HG03175 (cell line): ENCODE measurements around the gene PPP1R2.
A peak's percentile ranks its signal among the peaks of the same experiment; 100 is the strongest.

Experiments used
- ATAC-seq: cut with Tn5 transposase; IDR thresholded peaks from one replicate; pipeline ENCODE4 v1.9.1; 2021; ENCODE audit warnings: mild to moderate bottlenecking, moderate library complexity; ENCODE audit not compliant: unreplicated experiment

PPP1R2 gene

DNA sequence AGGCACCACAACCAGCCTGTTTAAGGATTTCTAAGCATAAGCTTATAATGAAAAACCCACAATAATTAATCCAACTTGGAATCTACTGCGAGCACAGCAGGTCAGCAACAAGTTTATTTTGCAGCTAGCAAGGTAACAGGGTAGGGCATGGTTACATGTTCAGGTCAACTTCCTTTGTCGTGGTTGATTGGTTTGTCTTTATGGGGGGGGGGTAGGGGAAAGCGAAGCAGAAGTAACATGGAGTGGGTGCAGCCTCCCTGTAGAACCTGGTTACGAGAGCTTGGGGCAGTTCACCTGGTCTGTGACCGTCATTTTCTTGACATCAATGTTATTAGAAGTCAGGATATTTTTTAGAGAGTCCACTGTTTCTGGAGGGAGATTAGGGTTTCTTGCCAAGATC, 25.5 kb upstream of the PPP1R2 start:
- no peak for ATAC-seq

GRCh38 chr3:195566797-195567196, 23.7 kb upstream of the PPP1R2 start:
- no peak for ATAC-seq

DNA sequence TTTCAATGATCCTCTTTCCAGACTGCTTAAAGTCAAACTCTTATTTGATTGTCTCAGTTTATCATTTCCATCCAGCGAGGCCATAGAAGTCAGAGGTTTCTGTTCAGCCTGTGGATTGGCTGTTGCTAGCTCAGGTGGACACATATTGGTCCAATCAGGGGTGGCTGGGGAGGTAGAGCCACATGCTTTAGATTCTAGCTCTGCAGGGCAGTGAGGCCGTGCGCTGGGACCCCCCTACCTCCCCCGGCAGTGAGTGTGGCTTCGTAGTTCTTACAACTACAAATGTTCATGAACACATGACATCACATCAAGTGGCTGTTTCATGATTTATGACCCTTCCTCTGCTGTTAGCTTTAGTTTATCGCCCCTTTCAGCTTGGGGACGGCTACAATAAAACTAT, 22.6 kb upstream of the PPP1R2 start:
- ATAC-seq = no peak

DNA sequence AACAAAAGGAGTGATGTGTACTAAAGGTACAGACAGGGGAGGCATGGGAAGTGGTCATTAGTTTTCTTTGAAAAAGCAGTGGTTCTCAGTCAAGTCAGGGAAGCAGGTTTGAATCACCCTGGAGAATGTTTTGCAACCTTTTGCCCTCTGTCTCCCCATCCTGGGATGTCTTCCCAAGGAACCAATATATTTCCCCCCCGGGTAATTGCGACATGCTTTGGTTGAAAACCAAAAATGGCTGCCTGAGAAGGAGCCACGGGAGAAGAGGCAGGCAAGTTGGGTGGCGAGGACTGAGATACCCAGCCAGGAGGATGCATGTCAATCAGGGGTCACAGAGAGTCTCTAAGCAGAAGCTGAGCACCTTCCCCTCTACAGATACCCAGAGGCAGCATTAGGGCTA, 20.2 kb upstream of the PPP1R2 start:
- ATAC-seq = no peak

DNA sequence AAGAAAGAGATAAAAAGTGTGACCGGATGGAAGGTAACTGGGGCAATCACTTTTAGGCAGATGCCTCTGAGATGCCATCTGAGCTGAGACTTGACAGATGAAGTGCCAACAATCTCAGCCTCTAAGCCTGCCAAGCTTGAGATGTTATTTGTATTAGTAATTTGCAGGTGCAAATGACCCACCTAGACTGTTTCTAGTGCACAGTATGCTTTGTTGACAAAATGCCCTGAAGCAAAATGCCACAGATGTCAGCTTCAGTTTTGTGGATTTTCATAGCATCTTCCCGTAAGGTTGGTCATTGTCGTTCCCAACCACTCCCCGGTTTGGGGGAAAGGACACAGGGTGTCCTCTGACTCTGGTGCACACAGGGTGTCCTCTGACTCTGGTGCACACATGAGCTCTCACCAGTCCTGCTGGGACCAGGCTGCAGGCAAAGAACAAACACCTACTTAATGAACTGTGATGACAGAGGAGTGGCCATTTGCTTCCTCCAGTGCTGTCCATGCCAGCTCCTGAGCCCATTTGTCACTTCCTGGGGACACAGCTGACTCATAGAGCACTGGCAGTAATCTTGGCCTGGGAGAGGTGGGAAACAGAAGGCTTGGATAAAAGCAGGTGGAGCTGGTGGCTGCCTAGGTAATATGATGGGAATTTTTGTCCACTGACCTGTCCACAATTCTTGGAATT, 16.7 kb upstream of the PPP1R2 start:
- ATAC-seq = no peak

GRCh38 chr3:195558602-195559001, 15.5 kb upstream of the PPP1R2 start:
- peak; percentile 42 for ATAC-seq

- ATAC-seq = no peak
These were observed 14.2 kb upstream of the PPP1R2 start for GRCh38 chr3:195557322-195557721.

- ATAC-seq = no peak
These were observed 13.3 kb upstream of the PPP1R2 start for GRCh38 chr3:195556390-195556789.

- no peak for ATAC-seq
These were observed 12.0 kb upstream of the PPP1R2 start for GRCh38 chr3:195555110-195555509.

GRCh38 chr3:195554458-195554857, 11.3 kb upstream of the PPP1R2 start:
- no peak for ATAC-seq

GRCh38 chr3:195553268-195553667, 10.1 kb upstream of the PPP1R2 start:
- no peak for ATAC-seq

- no peak for ATAC-seq
These were observed 8.4 kb upstream of the PPP1R2 start for GRCh38 chr3:195551381-195551978.

DNA sequence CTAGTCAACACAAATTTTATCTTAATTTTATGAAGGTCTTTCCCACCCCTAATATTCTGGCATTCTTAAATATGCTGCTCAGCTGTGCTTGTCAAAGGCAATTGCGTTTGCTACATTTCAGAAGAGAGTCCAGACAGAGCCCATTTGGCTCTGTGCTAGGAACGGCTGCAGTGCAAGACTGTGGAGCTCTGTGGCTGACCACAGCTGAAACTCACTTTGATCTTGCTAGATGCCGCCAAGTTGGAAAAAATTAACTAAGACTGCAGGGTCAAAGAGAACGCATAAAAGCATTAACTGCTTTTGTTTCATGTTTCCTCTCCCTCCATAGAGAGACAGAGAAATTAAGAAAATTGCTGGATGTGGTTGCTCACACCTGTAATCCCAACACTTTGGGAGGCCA, 7.6 kb upstream of the PPP1R2 start:
- peak; percentile 53 for ATAC-seq

- ATAC-seq = peak; percentile 71
These were observed 6.9 kb upstream of the PPP1R2 start for GRCh38 chr3:195549931-195550519.

DNA sequence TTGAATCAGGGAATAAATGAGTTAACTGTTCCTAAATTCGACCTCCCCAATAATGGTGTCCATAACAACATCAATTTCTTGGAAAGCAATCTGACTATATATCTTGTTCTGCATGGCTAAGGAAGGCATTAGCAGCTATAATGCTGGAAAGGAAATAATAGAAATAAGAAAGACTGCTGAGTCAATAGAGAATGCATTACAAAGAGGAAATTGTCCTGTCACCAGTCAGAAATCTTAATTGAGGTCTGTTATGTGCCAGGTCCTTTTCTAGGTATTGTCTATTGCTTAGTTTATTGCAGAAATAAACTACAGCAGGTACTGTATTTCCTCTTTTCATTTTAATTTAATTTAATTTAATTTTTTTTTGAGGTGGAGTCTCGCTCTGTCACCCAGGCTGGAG, 5.9 kb upstream of the PPP1R2 start:
- no peak for ATAC-seq

DNA sequence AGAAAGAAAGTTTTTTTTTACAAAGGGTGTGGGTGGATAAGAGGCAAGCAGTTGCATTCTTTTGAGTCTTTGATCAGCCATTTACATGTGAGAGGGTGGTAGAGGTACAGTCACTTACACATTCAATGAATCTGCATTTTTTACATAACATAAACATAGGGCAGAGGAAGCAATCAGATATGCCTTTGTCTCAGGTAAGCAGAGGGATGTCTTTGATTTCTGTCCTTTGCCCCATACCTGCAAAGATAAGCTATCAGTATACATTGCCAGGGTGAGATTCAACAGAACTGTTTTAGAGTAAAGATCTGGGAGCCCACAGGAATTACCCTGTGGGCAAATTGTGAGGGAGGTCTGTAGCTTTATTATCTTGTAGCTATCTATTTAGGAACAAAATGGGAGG, 5.4 kb upstream of the PPP1R2 start:
- no peak for ATAC-seq

DNA sequence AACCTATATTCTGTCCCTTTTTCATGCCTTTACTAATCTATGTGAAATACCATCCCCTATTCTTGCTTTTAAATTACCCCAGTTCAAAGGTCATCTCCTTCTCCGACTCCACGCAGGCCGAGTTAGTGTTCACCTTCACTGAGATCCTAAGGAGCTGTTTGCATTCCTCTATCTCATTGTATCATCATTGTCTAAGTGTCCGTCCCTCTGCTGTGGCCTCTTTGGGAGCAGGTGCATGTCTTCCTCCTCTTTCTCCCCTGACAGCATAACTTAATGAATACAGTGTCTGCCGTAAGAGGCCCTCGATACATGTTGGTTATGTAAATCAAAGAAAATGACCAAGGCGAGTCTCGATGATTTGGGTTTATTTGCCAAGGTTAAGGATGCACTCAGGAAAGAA, 4.9 kb upstream of the PPP1R2 start:
- no peak for ATAC-seq

DNA sequence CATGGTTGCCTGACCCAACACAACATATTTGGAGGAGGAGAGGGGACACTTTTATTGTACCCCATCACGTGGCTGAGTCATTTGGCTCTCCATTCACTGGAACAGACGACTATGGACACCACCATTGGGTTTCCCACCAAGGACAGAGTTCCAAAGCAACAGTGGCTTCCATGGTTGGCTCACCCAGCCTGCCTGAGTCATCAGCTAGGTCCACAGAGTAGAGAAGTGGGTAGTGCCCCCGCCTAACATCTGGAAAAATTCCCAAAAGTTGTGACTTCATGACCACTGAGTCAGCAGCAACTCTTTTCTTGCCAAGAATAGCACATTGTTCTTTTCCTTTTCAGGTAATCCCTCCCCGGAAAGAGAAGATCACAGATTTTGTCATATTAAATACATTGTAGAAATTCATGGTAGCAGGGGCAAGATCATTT, 3.0 kb upstream of the PPP1R2 start:
- ATAC-seq = no peak

DNA sequence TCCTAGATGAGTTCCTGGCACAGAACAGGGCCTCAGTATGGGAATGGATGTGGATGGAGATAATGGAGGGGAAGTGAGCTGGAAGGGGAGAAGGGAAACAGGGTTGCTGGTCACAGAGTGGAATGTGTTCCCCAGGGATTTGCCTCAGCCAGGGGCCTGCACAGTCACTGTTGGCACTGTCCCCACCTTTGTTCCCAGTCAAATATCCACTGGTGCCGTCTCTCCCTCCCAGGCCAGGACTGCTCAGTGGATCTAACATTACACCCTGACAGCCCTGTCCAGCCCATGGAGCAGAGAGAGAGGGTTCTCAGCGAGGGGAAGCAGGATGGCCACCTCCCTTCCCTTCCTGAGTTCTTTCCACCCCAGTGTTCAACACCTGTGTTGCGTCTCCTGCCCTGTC, 1.5 kb upstream of the PPP1R2 start:
- ATAC-seq = no peak

- ATAC-seq = no peak
These were observed 1.1 kb upstream of the PPP1R2 start for GRCh38 chr3:195544230-195544536.

GRCh38 chr3:195543500-195544229, 540 bp upstream of the PPP1R2 start:
- ATAC-seq = peak; percentile 26

GRCh38 chr3:195542316-195542697, 818 bp downstream of the PPP1R2 start:
- peak; percentile 27 for ATAC-seq
